ENCODE data around the gene BET1L. TPM values are rescaled to one million over a fixed set of nuclear protein-coding genes. Genes with fewer than 3 reads are reported as not detected.
A peak's percentile ranks its signal among the peaks of the same experiment; 100 is the strongest.

Gene BET1L
- total RNA-seq, 1 experiment from 2014 or later, result 56.8 TPM

- Histone ChIP-seq H3K4me1 (peaks cover 24% of the 10 kb centered on the region), H3K4me3 (ENCODE audit: low read depth, low read length) (no peak overlapping the region), H3K27me3 (replicated peaks; ENCODE audit: control insufficient read depth, insufficient read depth, low read length) (no peaks in the 10 kb centered on the region), H3K9me3 (no peaks in the 10 kb centered on the region), H3K36me3 (ENCODE audit: control insufficient read depth, insufficient read depth, low read length) (peaks cover 11% of the 10 kb centered on the region)
- Mint-ChIP-seq H3K9me3 (ENCODE audit: unreplicated experiment) (no peaks in the 10 kb centered on the region), H3K4me1 (ENCODE audit: low read depth, unreplicated experiment) (peaks cover 13% of the 10 kb centered on the region), H3K4me3 (ENCODE audit: unreplicated experiment) (peak overlapping the region; percentile 92), H3K36me3 (ENCODE audit: insufficient read depth, unreplicated experiment) (peaks cover 82% of the 10 kb centered on the region), H3K27ac (ENCODE audit: unreplicated experiment) (peak overlapping the region; percentile 99), H3K27me3 (ENCODE audit: insufficient read depth, unreplicated experiment) (no peaks in the 10 kb centered on the region)
- intact Hi-C loops (cut with micrococcal nuclease; ENCODE audit: unreplicated experiment), result no loop called here
- ChIA-PET POLR2A (no interaction called here), CTCF (no interaction called here)
- no TSS peak for BruUV-seq (replicated peaks)
- DNase-seq, result no peak
- TF ChIP-seq CTCF (IDR thresholded peaks at IDR 0.05; ENCODE audit: insufficient read depth in 1 of 2, low read depth in 1 of 2, low read length in 1 of 2, severe bottlenecking in 1 of 2, unreplicated experiment in 1 of 2), result no peak
Measured at GRCh38 chr11:210803-211180, 3.6 kb upstream of the BET1L start.

- no peaks in the 10 kb centered on the region for H3K9me3 Mint-ChIP-seq (ENCODE audit: unreplicated experiment)
- TF ChIP-seq CTCF (IDR thresholded peaks at IDR 0.05; ENCODE audit: insufficient read depth in 1 of 2, low read depth in 1 of 2, low read length in 1 of 2, severe bottlenecking in 1 of 2, unreplicated experiment in 1 of 2), result no peak
- H3K4me1 Mint-ChIP-seq (ENCODE audit: low read depth, unreplicated experiment), result peaks cover 13% of the 10 kb centered on the region
- peak in 1 of 2 experiments; percentile 45 for DNase-seq
- peak overlapping the region; percentile 99 for H3K27ac Mint-ChIP-seq (ENCODE audit: unreplicated experiment)
- H3K27me3 Mint-ChIP-seq (ENCODE audit: insufficient read depth, unreplicated experiment), result no peaks in the 10 kb centered on the region
- intact Hi-C loops (cut with micrococcal nuclease; ENCODE audit: unreplicated experiment), result no loop called here
- no peak overlapping the region for H3K4me3 ChIP-seq (ENCODE audit: low read depth, low read length)
- no TSS peak for BruUV-seq (replicated peaks)
- CTCF ChIA-PET, result no interaction called here
- no peaks in the 10 kb centered on the region for H3K9me3 ChIP-seq
- peaks cover 76% of the 10 kb centered on the region for H3K36me3 Mint-ChIP-seq (ENCODE audit: insufficient read depth, unreplicated experiment)
- peak overlapping the region; percentile 92 for H3K4me3 Mint-ChIP-seq (ENCODE audit: unreplicated experiment)
- peaks cover 13% of the 10 kb centered on the region for H3K36me3 ChIP-seq (ENCODE audit: control insufficient read depth, insufficient read depth, low read length)
- peaks cover 23% of the 10 kb centered on the region for H3K4me1 ChIP-seq
- H3K27me3 ChIP-seq (replicated peaks; ENCODE audit: control insufficient read depth, insufficient read depth, low read length), result no peaks in the 10 kb centered on the region
- POLR2A ChIA-PET, result no interaction called here
Measured at GRCh38 chr11:210122-210802, 3.1 kb upstream of the BET1L start.

- no peak for TF ChIP-seq CTCF (IDR thresholded peaks at IDR 0.05; ENCODE audit: insufficient read depth in 1 of 2, low read depth in 1 of 2, low read length in 1 of 2, severe bottlenecking in 1 of 2, unreplicated experiment in 1 of 2)
- ChIA-PET POLR2A (no interaction called here), CTCF (interaction anchor here (0.8 kb wide), 1 partner anchor 136 kb away, joined by 3 read pairs; no protein-coding TSS in a partner anchor)
- no peaks in the 10 kb centered on the region for H3K27me3 Mint-ChIP-seq (ENCODE audit: insufficient read depth, unreplicated experiment)
- peak overlapping the region; percentile 92 for H3K4me3 Mint-ChIP-seq (ENCODE audit: unreplicated experiment)
- H3K9me3 Mint-ChIP-seq (ENCODE audit: unreplicated experiment), result no peaks in the 10 kb centered on the region
- no peaks in the 10 kb centered on the region for H3K9me3 ChIP-seq
- peaks cover 22% of the 10 kb centered on the region for H3K4me1 ChIP-seq
- H3K27ac Mint-ChIP-seq (ENCODE audit: unreplicated experiment), result peak overlapping the region; percentile 99
- peaks cover 69% of the 10 kb centered on the region for H3K36me3 Mint-ChIP-seq (ENCODE audit: insufficient read depth, unreplicated experiment)
- H3K36me3 ChIP-seq (ENCODE audit: control insufficient read depth, insufficient read depth, low read length), result peaks cover 11% of the 10 kb centered on the region
- no peak for DNase-seq
- H3K4me3 ChIP-seq (ENCODE audit: low read depth, low read length), result peak overlapping the region; percentile 73
- BruUV-seq (replicated peaks), result no TSS peak
- no peaks in the 10 kb centered on the region for H3K27me3 ChIP-seq (replicated peaks; ENCODE audit: control insufficient read depth, insufficient read depth, low read length)
- H3K4me1 Mint-ChIP-seq (ENCODE audit: low read depth, unreplicated experiment), result peaks cover 13% of the 10 kb centered on the region
- intact Hi-C loops (cut with micrococcal nuclease; ENCODE audit: unreplicated experiment), result loop anchor here (2.0 to 5.0 kb wide), 2 partner anchors 27 to 238 kb away; partner anchors contain the start of genes PSMD13 and SIRT3
Measured at GRCh38 chr11:209275-210121, 2.3 kb upstream of the BET1L start.

Measured in Caco-2 (cell line).